Adrenal gland (tissue), 5 donors: ENCODE results near the gene NDUFB2.

Source experiments
- CTCF ChIP-seq, 6 experiments: fragments of 450-650 bp in 4 of 6; fragments of 200-600 bp in 2 of 6; sonication (generic) in 1 of 6; IDR thresholded peaks; 1 replicate in 5 of 6; 2 replicates in 1 of 6; pipeline versions ENCODE4 v1.5.1 to v1.8.0; 2016 to 2021; ENCODE audit warnings: antibody characterized with exemption in 6 of 6, mild to moderate bottlenecking in 2 of 6, moderate library complexity in 1 of 6
- POLR2A ChIP-seq, 2 donors: fragments of 450-650 bp; IDR thresholded peaks; one replicate each; pipeline ENCODE4 v1.6.1; 2017; ENCODE audit warnings: antibody characterized with exemption in 2 of 2, mild to moderate bottlenecking in 2 of 2, moderate library complexity in 1 of 2
- donor health status: DM: no; HTN: no; CAD: no.

- no peak for TF ChIP-seq CTCF (IDR thresholded peaks at IDR 0.05)
- no peak for TF ChIP-seq POLR2A (IDR thresholded peaks at IDR 0.05)
These were observed 18.0 kb downstream of the NDUFB2 start for GRCh38 chr7:140714331-140715040.
